Kidney (tissue), 14 donors: ENCODE results near the gene LZIC. TPM values are rescaled to one million over a fixed set of nuclear protein-coding genes. Genes with fewer than 3 reads are reported as not detected.

ENCODE experiments used
- DNase-seq, 5 donors: peaks; one replicate each; pipeline ENCODE4 v3.0.0-alpha.2; 2013 to 2020
- FAIRE-seq: peaks from 2 replicates; lab custom pipeline; 2012; peaks lifted over from hg19 to GRCh38; lab: Jason Lieb, UNC
- H3K27ac ChIP-seq, 2 donors: one replicate each; pipeline ENCODE4 v1.7.0; 2013; ENCODE audit warnings: low read depth in 2 of 2, low read length in 2 of 2, inconsistent platforms in 1 of 2
- H3K27me3 ChIP-seq: one replicate; pipeline ENCODE4 v1.7.1; 2013; ENCODE audit warnings: low read length, inconsistent platforms; ENCODE audit not compliant: control insufficient read depth, insufficient read depth
- H3K36me3 ChIP-seq, 3 donors: one replicate each; pipeline versions ENCODE4 v1.7.0 to v1.7.1; 2013; ENCODE audit warnings: low read length in 3 of 3, control low read depth in 1 of 3, inconsistent platforms in 1 of 3; ENCODE audit not compliant: insufficient read depth in 3 of 3, control insufficient read depth in 2 of 3
- H3K4me1 ChIP-seq, 3 donors: one replicate each; pipeline versions ENCODE4 v1.7.0 to v1.7.1; 2013; ENCODE audit warnings: low read length in 3 of 3, inconsistent platforms in 1 of 3, low read depth in 1 of 3; ENCODE audit not compliant: control insufficient read depth in 2 of 3, insufficient read depth in 2 of 3
- H3K4me3 ChIP-seq, 3 donors: one replicate each; pipeline versions ENCODE4 v1.7.0 to v1.8.1; 2013; ENCODE audit warnings: low read length in 3 of 3, control low read depth in 1 of 3, inconsistent platforms in 1 of 3
- H3K9ac ChIP-seq, 3 donors: one replicate each; pipeline versions ENCODE4 v1.7.0 to v1.7.1; 2013; ENCODE audit warnings: low read length in 3 of 3, control low read depth in 1 of 3, inconsistent platforms in 1 of 3
- H3K9me3 ChIP-seq, 3 donors: one replicate each; pipeline versions ENCODE4 v1.7.0 to v1.7.1; 2013; ENCODE audit warnings: low read length in 3 of 3, control low read depth in 1 of 3, inconsistent platforms in 1 of 3; ENCODE audit not compliant: control insufficient read depth in 2 of 3, insufficient read depth in 1 of 3
- CTCF ChIP-seq: IDR thresholded peaks from 3 replicates; pipeline ENCODE4 v1.5.1; 2012; ENCODE audit warnings: mild to moderate bottlenecking, moderate library complexity, borderline replicate concordance; ENCODE audit not compliant: insufficient read depth; ENCODE audit errors: extremely low read depth
- intact Hi-C: fragments of 100-400 bp; cut with DNase I; formaldehyde crosslinking; loops from one replicate; pipeline ENCODE4 v1.11.1; 2022
- polyA plus RNA-seq: library from polyadenylated mRNA; stranded (reverse); fragments of 350-450 nt; fragmentation: Illumina TruSeq; extraction: RNeasy Lipid Tissue Mini Kit (QIAGEN cat#74804); gene quantifications from one replicate; pipeline ENCODE4 v1.2.3, GENCODE V29; 2014; ENCODE audit warnings: low read depth, low replicate concordance; ENCODE audit not compliant: insufficient read depth
- total RNA-seq: library from RNA; stranded (reverse); fragmentation: NEBNext Ultra II Directional; extraction: Animal tissue kit (Norgen Biotek cat#: 25700); gene quantifications from one replicate; pipeline ENCODE4 v1.2.1, GENCODE V29; 2021
- donor health status: control.
- donor health status: control.
- donor health status: control.
- donor health status: control.
- donor health status: control.
- donor health status: DM: yes; HTN: yes; CAD: no.
- donor health status: Normal renal cell carcinoma (clear cell type).

The LZIC gene
- total and polyA plus RNA-seq, 2 donors from 2014 or later = 22.3 to 27.0 TPM

- DNase-seq (peak in 4 of 5 donors; percentile 51 to 73 (median 60)), FAIRE-seq (no peak)
- no peak for TF ChIP-seq CTCF
- intact Hi-C loops = no loop called here
- no peak overlapping the region for H3K27ac ChIP-seq
- H3K9ac ChIP-seq = no peak overlapping the region
- no peaks in the 10 kb centered on the region for H3K36me3 ChIP-seq
- H3K27me3 ChIP-seq = no peaks in the 10 kb centered on the region
- H3K4me3 ChIP-seq = no peak overlapping the region
- no peaks in the 10 kb centered on the region for H3K4me1 ChIP-seq
- H3K9me3 ChIP-seq = no peaks in the 10 kb centered on the region
Measured at GRCh38 chr1:9960706-9961562, 17.7 kb upstream of the LZIC start.

DNA sequence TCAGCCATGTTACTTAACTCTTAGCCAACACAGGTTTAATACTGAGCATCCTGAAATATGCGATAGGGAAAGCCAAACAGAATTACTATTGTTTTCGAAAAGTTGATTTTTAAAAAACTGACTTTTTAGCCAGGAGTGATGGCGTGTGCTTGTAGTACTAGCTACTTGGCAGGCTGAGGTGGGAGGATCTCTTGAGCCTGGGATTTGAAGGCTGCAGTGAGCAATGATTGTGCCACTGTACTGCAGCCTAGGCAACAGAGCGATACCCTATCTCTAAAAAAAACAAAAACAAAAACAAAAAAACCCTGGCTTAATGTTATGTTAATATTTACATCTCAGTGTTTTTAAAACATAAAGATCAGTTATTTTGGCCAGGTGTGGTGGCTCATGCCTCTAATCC, 16.8 kb upstream of the LZIC start:
- DNase-seq (no peak), FAIRE-seq (no peak)
- Histone ChIP-seq H3K4me1 (no peaks in the 10 kb centered on the region), H3K4me3 (no peak overlapping the region), H3K9ac (no peak overlapping the region), H3K9me3 (no peaks in the 10 kb centered on the region), H3K36me3 (no peaks in the 10 kb centered on the region), H3K27ac (no peak overlapping the region), H3K27me3 (no peaks in the 10 kb centered on the region)
- TF ChIP-seq CTCF = no peak
- intact Hi-C loops = no loop called here

GRCh38 chr1:9957726-9958125, 14.5 kb upstream of the LZIC start:
- no peaks in the 10 kb centered on the region for H3K36me3 ChIP-seq
- DNase-seq = peak in 2 of 5 donors; percentile 3 to 16
- no peak for TF ChIP-seq CTCF
- H3K27me3 ChIP-seq = no peaks in the 10 kb centered on the region
- H3K4me3 ChIP-seq = no peak overlapping the region
- H3K9me3 ChIP-seq = no peaks in the 10 kb centered on the region
- no peaks in the 10 kb centered on the region for H3K4me1 ChIP-seq
- intact Hi-C loops = no loop called here
- no peak overlapping the region for H3K9ac ChIP-seq
- no peak overlapping the region for H3K27ac ChIP-seq
- FAIRE-seq = no peak
